GM18873 (cell line): ENCODE results near the gene DYDC2.

Experiments
- ATAC-seq: cut with Tn5 transposase; IDR thresholded peaks from one replicate; pipeline ENCODE4 v1.9.1; 2021; ENCODE audit warnings: mild to moderate bottlenecking, moderate library complexity, moderate number of reproducible peaks; ENCODE audit not compliant: unreplicated experiment, low FRiP score

The DYDC2 gene

DNA sequence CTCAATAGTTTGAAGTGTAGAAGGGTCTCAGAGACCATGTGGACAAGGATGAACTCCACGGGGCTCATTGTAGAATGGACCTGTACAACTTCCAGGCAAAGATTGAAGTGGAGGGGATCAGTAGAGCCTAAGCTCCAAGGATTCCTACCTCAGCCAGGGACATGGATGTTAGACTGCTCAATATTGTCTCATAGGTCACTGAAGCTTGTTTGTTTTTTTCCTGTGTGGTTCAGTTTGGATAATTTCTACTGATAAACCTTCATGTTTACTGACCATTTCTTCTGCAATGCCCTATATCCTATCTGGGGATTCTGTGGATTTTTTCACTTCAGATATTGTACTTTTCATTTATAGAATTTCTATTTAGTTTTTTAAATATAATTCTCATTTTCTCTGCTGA lies 8.9 kb downstream of the DYDC2 start:
- ATAC-seq: no peak

DNA sequence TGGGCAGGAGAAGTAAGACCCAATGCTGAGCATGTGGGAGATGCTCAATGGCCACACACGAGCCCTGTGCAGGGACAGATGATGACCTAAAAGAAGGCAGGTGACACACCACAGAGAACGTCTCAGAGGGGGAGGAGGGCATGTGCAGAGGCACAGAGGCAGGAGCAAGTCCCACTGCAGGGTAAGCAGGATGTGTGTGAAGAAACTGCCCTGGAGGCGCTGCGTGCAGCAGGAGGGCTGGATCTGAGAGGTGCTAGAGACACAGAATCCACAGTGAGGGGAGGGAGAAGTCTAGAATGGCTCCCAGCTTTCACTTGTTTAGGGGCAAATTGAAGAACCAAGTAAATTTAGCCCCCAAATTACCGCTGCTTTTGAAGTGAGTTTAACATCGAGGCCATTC lies 14.9 kb downstream of the DYDC2 start:
- ATAC-seq: no peak

- ATAC-seq: no peak
Measured at GRCh38 chr10:80372675-80373074, 16.1 kb downstream of the DYDC2 start.

GRCh38 chr10:80373502-80373901 lies 16.9 kb downstream of the DYDC2 start:
- ATAC-seq: no peak

GRCh38 chr10:80379701-80380100 lies 23.1 kb downstream of the DYDC2 start:
- no peak for ATAC-seq

DNA sequence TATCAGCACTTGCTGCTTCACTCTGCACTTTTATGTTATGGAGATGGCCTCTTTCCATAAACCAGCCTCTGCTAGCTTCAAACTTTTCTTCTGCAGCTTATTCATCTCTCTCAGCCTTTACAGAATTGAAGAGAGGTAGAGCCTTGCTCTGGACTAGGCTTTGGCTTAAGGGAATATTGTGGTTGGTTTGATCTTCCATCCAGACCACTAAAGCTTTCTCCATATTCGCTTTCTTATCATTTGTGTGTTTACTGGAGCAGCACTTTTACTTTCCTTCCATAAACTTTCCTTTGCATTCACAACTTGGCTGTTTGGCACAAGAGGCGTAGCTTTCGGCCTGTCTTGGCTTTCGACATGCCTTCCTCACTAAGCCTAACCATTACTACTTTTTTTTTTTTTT lies 23.6 kb downstream of the DYDC2 start:
- ATAC-seq: no peak

GRCh38 chr10:80382989-80383388 lies 26.4 kb downstream of the DYDC2 start:
- ATAC-seq: no peak

DNA sequence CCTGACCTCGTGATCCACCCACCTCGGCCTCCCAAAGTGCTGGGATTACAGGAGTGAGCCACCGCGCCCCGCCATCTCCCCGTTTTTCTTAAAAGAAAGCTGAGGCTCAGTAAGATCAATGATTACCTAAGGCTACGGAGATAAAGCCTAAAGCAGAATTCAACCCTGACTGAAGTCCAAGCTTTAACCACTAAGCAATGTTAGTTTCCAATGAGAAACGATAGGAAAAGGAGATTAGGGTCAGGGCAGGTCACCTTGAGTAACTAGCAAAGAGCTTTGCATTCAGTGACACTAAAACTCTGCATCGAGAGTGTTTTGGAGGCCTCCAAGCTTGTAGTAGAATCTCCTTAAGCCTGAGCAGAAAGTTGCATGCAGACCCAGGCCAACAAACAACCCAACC lies 34.2 kb downstream of the DYDC2 start:
- ATAC-seq: no peak

GRCh38 chr10:80392250-80392649 lies 35.7 kb downstream of the DYDC2 start:
- no peak for ATAC-seq

DNA sequence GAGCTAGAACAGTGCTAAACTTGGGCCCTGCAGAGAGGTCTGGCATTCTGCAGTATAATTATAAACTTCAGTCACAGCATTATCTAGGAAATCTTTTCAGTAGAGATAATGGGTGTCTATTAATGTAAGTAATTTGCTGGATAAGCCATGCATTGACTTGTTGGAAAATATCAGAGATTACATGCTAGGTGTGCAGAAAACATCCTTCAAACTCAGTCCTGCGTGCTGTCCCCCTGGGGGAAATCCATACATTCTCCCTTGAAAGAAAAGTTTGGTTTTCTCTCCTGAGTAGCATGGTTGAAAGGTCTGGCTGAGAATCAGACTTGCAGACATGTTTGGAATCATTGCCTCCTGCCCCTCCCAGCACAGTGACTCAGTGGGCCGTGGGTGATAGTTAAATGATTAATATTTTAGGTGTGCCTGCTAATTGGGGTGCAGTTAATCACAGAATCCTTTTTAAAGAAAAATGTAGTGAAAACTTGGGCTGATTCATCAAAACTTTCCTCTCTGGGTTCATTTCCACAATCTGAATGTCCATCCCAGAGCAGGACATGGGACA lies 37.9 kb downstream of the DYDC2 start:
- no peak for ATAC-seq

- ATAC-seq: no peak
Measured at GRCh38 chr10:80397014-80397413, 40.4 kb downstream of the DYDC2 start.

DNA sequence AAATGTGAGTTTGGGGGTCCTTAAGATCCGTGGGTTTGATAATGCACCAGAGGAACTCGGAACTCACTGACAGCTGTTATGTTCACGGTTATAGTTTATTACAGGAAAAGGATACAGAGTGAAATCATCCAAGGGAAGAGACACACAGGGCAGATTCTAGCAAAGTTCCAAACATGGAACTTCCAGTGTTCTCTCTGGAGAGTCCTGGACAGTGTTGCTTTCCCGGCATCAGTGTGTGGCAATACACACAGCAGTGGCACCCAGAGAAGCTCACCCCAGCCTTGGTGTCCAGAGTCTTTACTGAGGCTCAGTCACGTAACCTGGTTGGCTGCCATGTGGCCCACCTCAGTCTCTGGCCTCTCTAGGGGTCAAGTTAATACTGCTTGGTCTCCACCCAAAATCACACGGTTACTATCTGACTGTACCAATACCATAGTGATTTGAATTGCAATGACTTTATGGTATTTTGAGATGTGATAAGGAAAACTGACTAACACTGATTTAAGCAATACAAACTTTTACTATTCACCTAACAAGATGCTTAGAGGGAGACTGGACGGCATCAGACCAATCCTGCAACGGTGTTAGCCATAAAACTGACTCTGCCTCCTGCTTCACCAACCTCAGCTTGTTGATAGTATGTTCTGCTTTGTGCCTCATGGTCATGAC lies 43.7 kb downstream of the DYDC2 start:
- no peak for ATAC-seq

DNA sequence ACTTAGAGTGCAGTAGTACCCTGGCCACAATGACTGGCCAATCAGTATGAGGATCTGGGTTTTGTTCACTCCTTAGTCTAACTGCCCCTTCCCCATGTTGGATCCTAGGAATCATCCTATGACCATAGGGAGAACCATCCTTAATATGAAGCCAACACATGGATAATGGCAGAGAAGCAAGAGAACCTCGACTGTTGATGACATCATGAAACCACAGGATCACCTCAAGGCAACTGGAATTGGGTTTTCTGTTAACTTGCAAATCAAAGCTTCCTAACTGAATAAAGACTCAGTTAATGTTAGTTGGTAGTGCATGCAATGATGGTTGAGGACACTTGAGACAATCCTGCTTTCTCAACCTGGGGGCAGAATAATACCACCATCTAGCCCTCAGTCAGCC lies 48.5 kb downstream of the DYDC2 start:
- no peak for ATAC-seq

- no peak for ATAC-seq
Measured at GRCh38 chr10:80405626-80406025, 49.0 kb downstream of the DYDC2 start.

DNA sequence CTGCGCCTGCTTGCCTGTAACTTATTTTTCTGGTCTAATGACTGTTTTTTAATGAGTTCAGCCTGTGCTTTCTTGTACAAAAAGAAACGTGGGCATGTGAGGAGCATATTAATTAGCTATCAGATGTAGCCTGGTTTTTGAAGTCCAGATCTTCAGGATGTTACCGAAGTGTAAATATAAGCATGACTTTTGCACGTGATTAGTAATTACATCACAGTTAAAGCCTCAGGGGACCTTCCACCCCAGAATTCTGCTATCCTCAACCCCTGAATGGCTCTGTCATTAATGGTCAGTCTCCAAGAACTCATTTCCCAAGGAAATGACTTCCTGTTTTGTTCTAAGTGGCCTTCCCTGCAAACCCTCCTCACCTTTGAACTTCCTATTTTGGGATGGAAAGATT lies 49.6 kb downstream of the DYDC2 start:
- ATAC-seq: no peak

DNA sequence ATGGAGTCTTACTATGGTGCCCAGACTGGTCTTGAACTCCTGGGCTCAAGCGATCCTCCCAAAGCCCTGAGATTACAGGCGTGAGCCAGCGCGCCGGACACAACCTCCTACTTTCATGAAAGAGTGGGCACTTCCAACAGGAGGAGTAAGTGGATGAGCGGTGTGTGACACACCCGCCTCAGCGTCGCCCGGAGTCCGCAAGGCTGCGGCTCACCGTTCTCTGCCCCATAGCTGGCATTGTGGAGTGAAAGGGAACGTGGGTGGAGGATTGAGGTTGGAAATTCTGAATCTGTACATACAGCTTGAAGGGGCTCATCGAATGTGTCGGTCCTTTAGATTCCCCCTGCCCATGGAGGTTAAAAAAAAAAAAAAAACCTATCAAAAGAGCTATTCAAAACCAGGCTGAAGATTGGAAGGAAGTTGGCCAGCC lies 51.2 kb downstream of the DYDC2 start:
- ATAC-seq: peak; percentile 28

DNA sequence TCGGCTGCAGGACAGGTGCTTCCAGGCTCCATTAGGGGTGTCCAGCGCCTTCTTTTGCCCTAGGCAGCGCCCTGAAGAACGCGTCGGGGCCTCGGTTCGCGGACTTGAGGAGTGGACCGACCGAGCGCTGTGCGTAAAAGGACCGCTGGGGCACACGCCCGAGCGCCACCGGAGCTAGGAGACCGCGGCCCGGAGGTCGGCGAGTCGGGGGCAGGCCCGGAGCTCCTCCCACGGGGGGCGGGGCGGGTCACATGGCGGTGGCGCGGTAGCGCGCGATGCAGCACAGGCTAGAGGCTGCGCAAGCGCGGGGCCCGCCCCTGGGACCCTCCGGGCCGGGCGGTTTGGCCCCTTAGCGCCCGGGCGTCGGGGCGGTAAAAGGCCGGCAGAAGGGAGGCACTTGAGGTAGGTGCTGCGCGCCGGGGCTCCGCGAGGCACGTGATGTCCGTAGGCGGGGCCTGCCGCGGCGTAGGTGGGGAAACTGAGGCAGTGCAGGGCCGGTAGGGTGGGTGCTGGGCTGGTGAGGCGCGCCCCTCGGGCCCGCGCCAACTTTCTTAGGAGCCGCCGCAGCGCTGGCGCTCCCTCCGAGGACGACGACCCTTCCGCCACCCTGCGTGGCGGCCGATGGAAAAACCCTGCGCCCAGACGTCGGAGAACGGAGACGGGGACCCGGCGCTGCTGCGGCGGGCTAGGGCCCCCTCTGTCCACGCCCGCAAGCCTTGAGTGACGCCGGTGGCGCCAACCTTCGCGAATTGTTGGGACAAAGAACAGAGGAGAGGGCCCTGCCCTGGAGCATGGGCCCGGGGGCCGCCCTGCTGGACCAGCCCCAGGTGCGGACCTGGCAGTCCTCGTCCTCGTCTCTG lies 51.9 kb downstream of the DYDC2 start, which contains the start of gene PRXL2A:
Gene PRXL2A (plus strand): TSS at position 310 of the 860 bp plus-strand sequence. CDS start 11,917 bp downstream, outside the sequence.
- ATAC-seq: peak; percentile 74

- ATAC-seq: no peak
Measured at GRCh38 chr10:80409121-80409520, 52.5 kb downstream of the DYDC2 start.

DNA sequence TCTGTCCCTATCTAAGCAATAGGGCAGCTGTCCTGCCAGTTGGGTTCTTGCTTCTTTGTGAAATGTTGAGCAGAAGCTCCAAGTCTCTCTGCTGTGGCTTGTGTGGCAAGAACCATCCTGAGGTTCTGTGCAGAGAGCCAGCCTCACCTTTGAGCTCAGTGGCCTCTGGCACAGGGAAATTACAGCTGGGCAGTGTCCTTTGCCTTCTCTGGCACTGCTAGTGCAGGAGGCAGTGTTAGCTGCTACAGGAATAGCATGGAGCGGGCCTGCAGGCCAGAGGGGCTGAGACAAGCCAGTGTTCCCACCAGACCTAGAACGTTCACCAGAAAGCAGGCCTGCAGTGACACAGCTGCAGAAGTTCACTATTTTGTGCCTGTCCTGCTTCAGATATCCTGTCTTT lies 53.5 kb downstream of the DYDC2 start:
- ATAC-seq: no peak

- ATAC-seq: no peak
Measured at GRCh38 chr10:80410578-80411145, 54.1 kb downstream of the DYDC2 start.

GRCh38 chr10:80411267-80411668 lies 54.7 kb downstream of the DYDC2 start:
- ATAC-seq: no peak
